GM12872 (cell line): ENCODE results near the gene TLR9.

Source experiments
- CTCF ChIP-seq: IDR thresholded peaks from 3 replicates; pipeline ENCODE4 v1.5.1; 2011; ENCODE audit warnings: low read depth, mild to moderate bottlenecking, low read length, moderate library complexity; ENCODE audit not compliant: insufficient read depth

The TLR9 gene

GRCh38 chr3:52183786-52184445, 41.5 kb downstream of the TLR9 start:
- TF ChIP-seq CTCF, result no peak

- no peak for TF ChIP-seq CTCF
Observed at GRCh38 chr3:52182691-52183090, 42.8 kb downstream of the TLR9 start.

- no peak for TF ChIP-seq CTCF
Observed at GRCh38 chr3:52182196-52182595, 43.2 kb downstream of the TLR9 start.

- TF ChIP-seq CTCF, result no peak
Observed at GRCh38 chr3:52181543-52181942, 43.9 kb downstream of the TLR9 start.

- no peak for TF ChIP-seq CTCF
Observed at GRCh38 chr3:52178537-52178936, 46.9 kb downstream of the TLR9 start.

- TF ChIP-seq CTCF, result no peak
Observed at GRCh38 chr3:52177701-52178042, 47.8 kb downstream of the TLR9 start.

- TF ChIP-seq CTCF, result no peak
Observed at GRCh38 chr3:52176951-52177700, 48.3 kb downstream of the TLR9 start.
